GM12878 (cell line): ENCODE results near the gene ZBTB21.

Experiments
- NFYB ChIP-seq: IDR thresholded peaks from 2 replicates; pipeline ENCODE4 v1.6.1; 2011; ENCODE audit warnings: low read depth, mild to moderate bottlenecking, low read length, improper control_type of control experiment, moderate library complexity; ENCODE audit not compliant: insufficient read depth
- TF ChIP-seq, protein P1 (sequence below), 3 experiments: IDR thresholded peaks in 2 of 3; conservative IDR thresholded peaks in 1 of 3; 2 replicates each; pipeline ENCODE4 v1.5.1; 2011; ENCODE audit warnings: low read depth in 3 of 3, low read length in 3 of 3, mild to moderate bottlenecking in 3 of 3, control low read depth in 2 of 3, moderate library complexity in 2 of 3, inconsistent platforms in 1 of 3, mixed read lengths in 1 of 3; ENCODE audit not compliant: control insufficient read depth in 2 of 3, insufficient read depth in 1 of 3; ENCODE audit errors: extremely low read depth in 1 of 3
- TF ChIP-seq, protein P2 (sequence below): IDR thresholded peaks from 2 replicates; pipeline ENCODE4 v1.6.1; 2012; ENCODE audit warnings: low read depth, low read length, improper control_type of control experiment

- TF ChIP-seq, protein P1, sequence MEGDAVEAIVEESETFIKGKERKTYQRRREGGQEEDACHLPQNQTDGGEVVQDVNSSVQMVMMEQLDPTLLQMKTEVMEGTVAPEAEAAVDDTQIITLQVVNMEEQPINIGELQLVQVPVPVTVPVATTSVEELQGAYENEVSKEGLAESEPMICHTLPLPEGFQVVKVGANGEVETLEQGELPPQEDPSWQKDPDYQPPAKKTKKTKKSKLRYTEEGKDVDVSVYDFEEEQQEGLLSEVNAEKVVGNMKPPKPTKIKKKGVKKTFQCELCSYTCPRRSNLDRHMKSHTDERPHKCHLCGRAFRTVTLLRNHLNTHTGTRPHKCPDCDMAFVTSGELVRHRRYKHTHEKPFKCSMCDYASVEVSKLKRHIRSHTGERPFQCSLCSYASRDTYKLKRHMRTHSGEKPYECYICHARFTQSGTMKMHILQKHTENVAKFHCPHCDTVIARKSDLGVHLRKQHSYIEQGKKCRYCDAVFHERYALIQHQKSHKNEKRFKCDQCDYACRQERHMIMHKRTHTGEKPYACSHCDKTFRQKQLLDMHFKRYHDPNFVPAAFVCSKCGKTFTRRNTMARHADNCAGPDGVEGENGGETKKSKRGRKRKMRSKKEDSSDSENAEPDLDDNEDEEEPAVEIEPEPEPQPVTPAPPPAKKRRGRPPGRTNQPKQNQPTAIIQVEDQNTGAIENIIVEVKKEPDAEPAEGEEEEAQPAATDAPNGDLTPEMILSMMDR (IDR thresholded peaks at IDR 0.05 in 2 of 3, conservative IDR thresholded peaks at IDR 0.05 in 1 of 3; ENCODE audit: control insufficient read depth in 2 of 3, extremely low read depth in 1 of 3, insufficient read depth in 1 of 3, low read depth in 3 of 3, low read length in 3 of 3): no peak
- TF ChIP-seq NFYB: no peak
- TF ChIP-seq, protein P2, sequence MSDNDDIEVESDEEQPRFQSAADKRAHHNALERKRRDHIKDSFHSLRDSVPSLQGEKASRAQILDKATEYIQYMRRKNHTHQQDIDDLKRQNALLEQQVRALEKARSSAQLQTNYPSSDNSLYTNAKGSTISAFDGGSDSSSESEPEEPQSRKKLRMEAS: no peak
Observed at GRCh38 chr21:41958886-41959563, 51.1 kb downstream of the ZBTB21 start.
